HG02870 (cell line): Measurements from ENCODE around the gene EBLN1.
A peak's percentile ranks its signal among the peaks of the same experiment; 100 is the strongest.
"Not testable (repeated sequence)": the region's sequence is repeated elsewhere in the genome, so short reads cannot be mapped to it uniquely, and the experiment has no call there.

Source experiments
- ATAC-seq: cut with Tn5 transposase; IDR thresholded peaks from one replicate; pipeline ENCODE4 v1.9.1; 2021; ENCODE audit warnings: mild to moderate bottlenecking, moderate library complexity; ENCODE audit not compliant: unreplicated experiment

The EBLN1 gene

DNA sequence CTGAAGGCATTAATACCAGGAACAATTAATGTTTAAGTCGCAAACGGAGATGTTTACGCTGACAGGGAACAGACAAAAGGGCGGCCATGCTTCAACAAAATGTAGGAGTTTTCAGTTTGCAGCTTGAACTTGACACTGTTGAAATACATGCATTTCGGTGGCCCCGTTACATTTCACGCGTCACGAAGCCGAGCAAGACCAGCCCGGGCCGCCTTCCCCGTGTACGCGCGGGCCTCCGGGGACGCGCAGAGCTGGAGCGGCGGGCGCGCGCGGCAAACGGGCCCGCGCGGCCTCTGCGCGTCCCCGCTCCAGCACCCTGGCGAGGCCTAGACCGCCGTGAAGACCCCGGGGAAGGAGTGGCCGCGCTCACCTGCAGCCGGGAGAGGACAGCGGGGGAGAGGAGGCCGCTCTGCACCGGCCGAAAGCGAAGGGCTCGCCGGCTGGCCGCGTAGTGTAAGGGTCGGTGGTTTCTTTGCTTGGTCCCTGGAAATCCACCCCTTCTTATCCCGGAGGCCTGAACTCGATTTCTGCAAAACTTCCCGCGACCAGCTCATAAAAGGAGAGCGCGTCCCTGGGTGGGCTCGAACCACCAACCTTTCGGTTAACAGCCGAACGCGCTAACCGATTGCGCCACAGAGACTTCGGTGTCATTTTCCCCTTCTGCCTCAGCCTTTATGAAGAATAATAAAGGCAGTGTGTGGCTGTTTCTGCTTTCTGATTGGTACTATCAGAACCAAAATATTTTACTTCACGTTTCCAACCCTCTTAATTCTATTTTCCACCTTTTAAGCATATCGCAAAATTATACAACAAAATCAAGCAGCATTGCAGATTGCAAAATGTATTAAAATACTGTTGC lies 11.4 kb upstream of the EBLN1 start:
- ATAC-seq = peak; percentile 73

- ATAC-seq = no peak
Observed at GRCh38 chr10:22228167-22228938, 10.5 kb upstream of the EBLN1 start.

GRCh38 chr10:22226599-22226998 lies 8.8 kb upstream of the EBLN1 start:
- ATAC-seq = no peak

- ATAC-seq = peak; percentile 86
Observed at GRCh38 chr10:22222236-22223190, 4.7 kb upstream of the EBLN1 start.

- no peak for ATAC-seq
Observed at GRCh38 chr10:22219308-22219707, 1.5 kb upstream of the EBLN1 start.

- ATAC-seq = no peak
Observed at GRCh38 chr10:22218448-22218847, 633 bp upstream of the EBLN1 start.

- ATAC-seq = not testable (repeated sequence)
Observed at GRCh38 chr10:22217084-22217483, 731 bp downstream of the EBLN1 start.

GRCh38 chr10:22210267-22210666 lies 7.5 kb downstream of the EBLN1 start:
- ATAC-seq = no peak

DNA sequence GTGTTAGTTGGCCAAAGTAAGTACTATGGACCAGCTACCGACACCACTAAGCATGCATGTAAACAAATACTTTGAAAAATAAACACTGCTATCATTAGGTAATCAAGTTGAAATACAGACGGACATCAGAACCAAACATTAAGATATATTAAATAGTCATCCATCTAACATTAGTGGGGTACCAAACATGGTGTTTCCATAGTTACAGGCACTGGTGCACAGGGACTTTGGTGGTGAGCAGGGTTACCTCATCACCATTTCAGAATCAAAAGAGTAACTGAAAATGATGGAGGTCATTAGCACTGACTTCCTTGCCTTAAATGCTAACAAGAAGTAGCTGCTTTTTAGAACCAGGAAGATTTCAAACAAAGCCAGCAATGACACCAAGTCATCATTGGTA lies 23.9 kb downstream of the EBLN1 start:
- ATAC-seq = no peak

GRCh38 chr10:22185586-22185985 lies 32.2 kb downstream of the EBLN1 start:
- ATAC-seq = no peak

GRCh38 chr10:22183771-22184461 lies 33.9 kb downstream of the EBLN1 start:
- no peak for ATAC-seq

- no peak for ATAC-seq
Observed at GRCh38 chr10:22180724-22181123, 37.1 kb downstream of the EBLN1 start.

DNA sequence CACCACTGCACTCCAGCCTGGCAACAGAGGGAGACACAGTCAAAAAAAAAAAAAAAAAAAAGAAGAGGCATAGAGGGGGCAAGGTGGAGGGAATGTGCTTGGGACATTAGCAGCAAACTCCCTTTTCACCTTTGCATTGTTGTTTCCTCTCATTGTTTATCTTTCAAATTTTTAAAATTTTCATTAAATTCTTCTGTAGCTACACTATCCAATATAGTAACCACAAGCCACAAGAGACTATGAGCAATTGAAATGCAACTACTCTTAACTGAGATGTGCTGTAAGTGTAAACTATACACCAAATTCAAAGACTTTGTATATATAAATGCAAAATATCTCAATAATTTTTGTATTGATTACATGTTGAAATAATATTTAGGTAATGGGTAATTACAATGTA lies 43.4 kb downstream of the EBLN1 start:
- ATAC-seq = no peak

- ATAC-seq = no peak
Observed at GRCh38 chr10:22171131-22171530, 46.7 kb downstream of the EBLN1 start.

- ATAC-seq = no peak
Observed at GRCh38 chr10:22170582-22170981, 47.2 kb downstream of the EBLN1 start.

DNA sequence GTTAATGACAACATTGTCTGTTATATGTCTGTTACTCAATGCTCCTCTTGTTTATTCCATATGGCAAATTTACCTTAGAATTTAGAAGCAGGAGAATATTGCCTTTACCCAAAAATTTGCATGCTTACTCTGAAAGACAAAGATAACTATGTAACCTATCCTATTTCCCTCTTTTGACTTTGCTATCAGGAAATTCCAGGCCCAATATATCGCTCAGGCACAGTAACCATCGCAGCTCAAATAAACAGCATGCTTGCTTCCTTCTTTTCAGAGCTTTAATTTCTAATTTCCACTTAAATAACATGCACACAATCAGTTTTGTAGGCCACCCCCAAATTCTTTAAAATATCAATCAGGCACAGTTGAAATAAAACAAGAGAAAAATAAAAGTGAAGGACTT lies 57.8 kb downstream of the EBLN1 start:
- no peak for ATAC-seq

DNA sequence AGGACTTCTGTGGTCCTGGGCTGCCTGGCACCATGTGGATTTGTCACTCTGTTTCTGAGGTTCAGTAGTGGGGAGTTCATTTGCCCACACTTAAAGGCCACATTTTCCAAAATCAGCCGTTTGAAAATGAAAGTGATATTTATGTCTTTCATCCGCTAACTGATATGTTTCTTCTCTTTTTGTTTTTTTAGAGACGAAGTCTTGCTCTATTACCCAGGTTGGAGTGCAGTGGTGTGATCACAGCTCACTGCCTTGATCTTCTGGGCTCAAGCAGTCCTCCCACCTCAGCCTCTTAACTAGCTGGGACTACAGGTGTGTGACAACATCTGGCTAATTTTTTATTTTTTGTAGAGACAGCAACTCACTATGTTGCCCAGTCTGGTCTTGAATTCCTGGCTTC lies 58.6 kb downstream of the EBLN1 start:
- no peak for ATAC-seq
